Inflammatory macrophage treated with lipopolysaccharide for 4 hours (primary cell): ENCODE data around the gene MRRF.
"Not testable (repeated sequence)": the region's sequence is repeated elsewhere in the genome, so short reads cannot be mapped to it uniquely, and the experiment has no call there.

ENCODE experiments used
- DNase-seq: peaks from one replicate; pipeline ENCODE4 v3.0.0-alpha.2; 2020

Gene MRRF

GRCh38 chr9:122277285-122277897 lies 12.7 kb downstream of the MRRF start:
- no peak for DNase-seq

- no peak for DNase-seq
Observed at GRCh38 chr9:122281368-122281767, 16.7 kb downstream of the MRRF start.

DNA sequence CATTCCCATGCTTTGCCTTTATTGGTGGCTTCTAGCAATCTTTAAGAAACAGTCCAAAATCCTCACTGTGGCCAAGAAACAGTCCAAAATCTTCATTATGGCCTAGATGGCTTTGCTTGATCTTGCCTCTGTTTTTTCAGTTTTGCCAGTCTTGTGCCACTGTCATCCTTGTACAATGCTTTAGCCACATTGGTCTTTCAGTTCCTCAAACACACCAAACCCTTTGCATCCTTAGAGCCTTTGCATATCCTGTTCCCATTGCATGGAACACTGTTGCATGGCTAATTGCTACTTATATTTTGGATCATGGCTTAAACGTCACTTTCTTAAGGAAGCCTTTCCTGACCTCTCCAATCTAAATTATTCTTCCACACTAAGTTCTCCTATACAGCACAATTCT lies 22.1 kb downstream of the MRRF start:
- no peak for DNase-seq

DNA sequence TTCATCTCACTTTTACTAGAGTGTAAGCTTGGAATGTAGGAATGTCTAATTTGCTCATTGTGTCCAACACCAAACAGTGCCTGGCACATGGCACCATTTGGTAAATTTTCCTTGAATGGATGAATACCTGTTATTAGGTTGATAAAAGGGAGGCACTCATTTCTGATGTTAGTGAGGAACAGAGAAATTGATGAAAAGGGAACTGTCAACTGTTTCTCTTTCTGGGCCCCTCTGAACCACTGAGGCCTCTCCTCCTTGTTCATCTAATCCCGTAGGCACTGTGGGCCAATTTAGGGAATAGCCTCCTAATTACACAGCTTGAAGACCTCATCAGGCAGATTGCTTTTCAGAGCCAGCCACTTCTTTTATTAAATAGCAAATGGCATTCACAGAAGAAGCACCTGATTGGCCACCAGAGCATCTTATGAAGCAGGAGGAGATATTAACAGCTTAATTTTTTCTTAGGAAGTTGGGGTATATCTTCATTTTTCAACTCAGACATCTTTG lies 22.6 kb downstream of the MRRF start:
- DNase-seq: no peak

DNA sequence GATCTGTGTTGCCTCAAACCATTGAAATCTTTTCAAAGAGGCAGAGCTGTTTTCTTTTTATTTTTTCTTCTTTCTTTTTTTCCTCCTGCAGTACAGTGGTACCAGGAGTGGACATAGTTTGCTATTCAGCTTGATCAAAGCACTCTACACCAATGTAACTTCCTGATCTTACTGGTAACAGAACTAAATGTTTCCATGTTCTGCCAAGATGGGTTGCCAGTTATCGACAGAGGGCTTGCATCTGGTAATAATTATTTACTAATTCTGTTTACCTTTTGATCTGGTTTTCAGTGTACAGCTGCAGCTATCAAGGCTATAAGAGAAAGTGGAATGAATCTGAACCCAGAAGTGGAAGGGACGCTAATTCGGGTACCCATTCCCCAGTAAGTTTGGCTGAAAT lies 26.8 kb downstream of the MRRF start:
- DNase-seq: no peak

GRCh38 chr9:122294531-122294930 lies 29.8 kb downstream of the MRRF start:
- DNase-seq: no peak

DNA sequence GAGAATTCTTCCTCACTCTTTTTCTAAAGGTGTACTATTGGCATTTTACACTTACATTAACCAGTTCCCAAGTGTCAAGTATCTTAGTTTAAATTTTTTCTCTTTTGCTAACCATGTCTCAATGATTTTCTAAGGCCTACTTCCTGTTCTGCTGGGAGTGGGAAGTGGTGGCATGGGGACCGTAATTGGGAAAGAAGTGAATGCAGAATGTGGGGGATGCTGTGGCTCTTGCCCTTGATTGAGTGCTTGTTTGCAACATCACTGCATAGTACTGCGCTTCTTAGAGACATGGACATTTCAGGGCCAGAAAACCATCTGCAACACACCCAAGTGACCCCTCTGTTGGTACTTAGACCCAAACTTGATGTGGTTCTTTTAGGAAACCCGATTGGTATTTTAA lies 32.8 kb downstream of the MRRF start:
- peak; percentile 83 for DNase-seq

GRCh38 chr9:122302237-122303093 lies 37.8 kb downstream of the MRRF start:
- no peak for DNase-seq

DNA sequence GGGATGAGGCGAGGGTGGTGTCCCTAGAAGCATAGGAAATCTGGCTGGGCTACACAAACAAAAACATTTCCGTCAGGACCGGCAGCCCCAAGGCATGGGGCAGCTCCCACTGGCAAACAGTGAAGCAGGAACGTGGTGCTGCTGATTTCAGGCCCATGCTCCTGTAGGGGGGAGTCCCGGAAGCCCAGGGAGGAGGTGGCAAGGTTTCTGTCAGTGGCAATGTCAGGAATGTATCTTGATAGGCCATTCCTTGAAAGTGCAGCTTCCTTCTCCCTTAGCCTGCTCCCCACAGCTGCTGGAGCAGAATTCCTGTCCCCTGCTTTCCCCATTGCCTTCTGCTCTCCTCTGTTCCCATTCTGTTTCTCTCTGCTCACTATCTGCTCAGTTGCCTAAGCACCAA lies 42.4 kb downstream of the MRRF start:
- no peak for DNase-seq

GRCh38 chr9:122307925-122308324 lies 43.2 kb downstream of the MRRF start:
- DNase-seq: no peak

- no peak for DNase-seq
Observed at GRCh38 chr9:122309861-122310260, 45.2 kb downstream of the MRRF start.

- no peak for DNase-seq
Observed at GRCh38 chr9:122314165-122314564, 49.5 kb downstream of the MRRF start.

GRCh38 chr9:122315534-122315933 lies 50.9 kb downstream of the MRRF start:
- DNase-seq: no peak

GRCh38 chr9:122318284-122318683 lies 53.6 kb downstream of the MRRF start:
- no peak for DNase-seq

DNA sequence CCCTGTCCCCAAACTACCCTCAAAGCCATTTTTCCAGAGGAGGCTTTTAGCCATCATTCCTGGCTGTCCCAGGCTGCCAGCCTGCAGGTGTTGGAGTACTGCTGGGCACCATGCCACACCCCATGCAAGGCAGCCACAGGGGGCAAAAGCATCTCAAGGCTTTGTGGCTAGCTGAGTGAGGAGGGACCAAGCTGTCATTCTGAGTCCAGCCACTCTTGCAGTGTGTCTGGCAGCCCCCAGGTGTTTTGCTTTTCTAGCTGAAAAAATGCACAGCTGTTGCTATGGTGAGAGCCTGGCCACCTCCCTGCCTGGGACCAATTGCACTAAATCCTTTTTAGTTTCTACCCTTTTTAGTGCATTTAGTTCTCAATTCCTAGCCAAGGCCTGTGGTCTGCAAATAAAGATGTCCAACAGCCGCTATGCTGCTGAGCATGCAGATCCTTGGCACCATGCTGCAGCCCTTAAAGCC lies 55.8 kb downstream of the MRRF start:
- DNase-seq: no peak

- DNase-seq: no peak
Observed at GRCh38 chr9:122322553-122322952, 57.9 kb downstream of the MRRF start.

DNA sequence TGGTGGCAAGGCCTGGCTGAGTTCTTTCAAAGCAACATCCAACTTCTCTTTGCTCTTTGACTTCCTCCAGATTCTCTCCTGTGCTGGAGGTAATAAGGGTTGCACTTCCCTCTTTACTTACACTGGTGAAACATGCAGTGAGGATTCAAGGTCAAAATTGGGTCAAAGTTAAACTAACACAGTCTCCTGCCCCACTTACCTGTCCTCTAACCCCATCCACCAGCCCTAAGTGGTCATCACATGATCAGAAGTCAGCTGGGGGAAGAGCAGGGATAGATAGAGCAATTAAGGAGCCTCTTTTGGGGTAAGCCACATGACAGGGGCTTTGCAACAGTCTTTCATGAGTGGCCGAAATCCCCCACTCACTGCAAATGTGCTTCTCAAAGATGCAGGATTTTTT lies 60.0 kb downstream of the MRRF start:
- DNase-seq: not testable (repeated sequence)

- no peak for DNase-seq
Observed at GRCh38 chr9:122325124-122325523, 60.4 kb downstream of the MRRF start.

GRCh38 chr9:122327175-122327574 lies 62.5 kb downstream of the MRRF start:
- DNase-seq: no peak

DNA sequence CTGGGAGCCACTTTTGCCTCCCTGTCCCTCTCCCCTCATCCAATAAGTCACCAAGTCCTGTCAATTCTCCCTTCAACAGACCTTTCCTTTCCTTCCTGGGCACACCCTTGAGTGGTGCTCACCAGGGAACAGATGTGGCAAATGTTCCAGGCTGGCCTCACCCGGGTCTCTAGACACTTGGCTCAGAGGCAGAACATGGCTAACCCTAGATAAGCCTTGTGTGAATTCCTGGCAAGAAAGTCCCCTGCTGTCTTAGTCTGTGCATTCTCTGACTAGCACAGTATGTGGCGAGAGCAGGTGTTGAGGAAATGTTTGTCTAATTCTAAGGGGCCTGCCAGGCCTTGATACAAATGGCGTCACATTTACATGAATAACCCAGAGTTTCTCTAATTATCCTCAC lies 64.9 kb downstream of the MRRF start:
- DNase-seq: no peak

GRCh38 chr9:122330466-122330865 lies 65.8 kb downstream of the MRRF start:
- not testable (repeated sequence) for DNase-seq

DNA sequence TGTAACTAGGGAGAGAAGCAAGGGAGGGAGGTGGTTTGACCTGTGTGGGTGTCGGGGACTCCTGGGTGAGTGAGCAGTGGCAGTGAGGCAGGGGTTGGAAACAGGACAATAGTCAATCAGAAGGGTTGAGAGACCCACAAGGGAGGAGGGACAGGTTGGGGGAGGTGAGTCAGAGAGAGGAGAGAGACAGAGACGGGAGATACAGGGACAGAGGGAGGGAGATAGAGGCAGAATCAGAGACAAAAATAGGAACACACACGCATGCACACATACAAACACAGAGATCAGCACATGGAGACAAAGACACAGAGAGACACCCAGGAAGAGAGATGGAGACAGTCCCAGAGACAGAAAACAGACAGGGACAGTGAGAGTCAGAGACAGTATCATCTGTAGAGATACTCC lies 66.8 kb downstream of the MRRF start:
- no peak for DNase-seq

- DNase-seq: no peak
Observed at GRCh38 chr9:122332083-122332482, 67.4 kb downstream of the MRRF start.

DNA sequence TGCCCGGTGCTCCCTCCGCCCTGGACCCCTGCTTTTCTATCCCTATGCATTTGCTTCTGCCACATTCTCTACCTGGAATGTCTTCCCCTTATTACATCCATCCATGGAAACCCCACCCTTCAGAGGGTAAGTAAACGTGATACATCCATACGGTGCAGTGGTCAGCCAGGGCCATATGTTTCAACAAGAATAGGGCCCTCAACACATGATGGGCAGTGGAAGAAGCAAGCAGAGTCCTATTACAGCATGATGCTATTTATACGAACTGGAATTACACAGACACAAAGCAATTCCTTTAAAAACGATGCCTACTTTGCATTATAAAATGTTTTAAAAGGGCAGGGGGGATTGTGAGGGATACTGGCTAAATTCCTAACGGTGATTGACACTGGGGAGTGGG lies 68.0 kb downstream of the MRRF start:
- DNase-seq: no peak
